ENCODE measurements around the gene C12orf57.
A peak's percentile ranks its signal among the peaks of the same experiment; 100 is the strongest.

Gene C12orf57

GRCh38 chr12:6938353-6939190 is 5.2 kb upstream of the C12orf57 start:
- DNase-seq: no peak

- no peak for DNase-seq
These were observed 4.7 kb upstream of the C12orf57 start for GRCh38 chr12:6939191-6939540.

- no peak for DNase-seq
These were observed 2.6 kb upstream of the C12orf57 start for GRCh38 chr12:6941267-6941666.

- DNase-seq: no peak
These were observed 2.0 kb upstream of the C12orf57 start for GRCh38 chr12:6941782-6942181.

- peak; percentile 29 for DNase-seq
These were observed 1.5 kb upstream of the C12orf57 start for GRCh38 chr12:6942331-6942665.

- peak; percentile 90 for DNase-seq
These were observed 467 bp upstream of the C12orf57 start for GRCh38 chr12:6943389-6943721.

GRCh38 chr12:6944381-6945186 is 762 bp downstream of the C12orf57 start:
- DNase-seq: peak; percentile 95

- no peak for DNase-seq
These were observed 1.8 kb downstream of the C12orf57 start for GRCh38 chr12:6945613-6946012.

GRCh38 chr12:6946033-6946919 is 2.5 kb downstream of the C12orf57 start:
- no peak for DNase-seq

- DNase-seq: no peak
These were observed 3.1 kb downstream of the C12orf57 start for GRCh38 chr12:6946920-6947374.

GRCh38 chr12:6947615-6948014 is 3.8 kb downstream of the C12orf57 start:
- no peak for DNase-seq

- DNase-seq: no peak
These were observed 5.2 kb downstream of the C12orf57 start for GRCh38 chr12:6948873-6949594.

GRCh38 chr12:6950401-6950801 is 6.6 kb downstream of the C12orf57 start:
- DNase-seq: no peak

GRCh38 chr12:6950811-6951540 is 7.2 kb downstream of the C12orf57 start, which contains the start of gene PTPN6:
TSS of gene PTPN6 (plus strand) at chr12:6951356. CDS start at chr12:6951513, 157 bp downstream.
- no peak for DNase-seq

- DNase-seq: no peak
These were observed 7.8 kb downstream of the C12orf57 start for GRCh38 chr12:6951551-6952120.

- DNase-seq: no peak
These were observed 8.5 kb downstream of the C12orf57 start for GRCh38 chr12:6952121-6952862.

- DNase-seq: no peak
These were observed 9.1 kb downstream of the C12orf57 start for GRCh38 chr12:6952863-6953441.

- no peak for DNase-seq
These were observed 9.9 kb downstream of the C12orf57 start for GRCh38 chr12:6953442-6954315.

Measured in EL (cell line).